Mammary epithelial cell (primary cell): ENCODE results near the gene PSEN1.

Experiments
- EZH2 ChIP-seq: IDR thresholded peaks from 2 replicates; pipeline ENCODE4 v1.6.1; 2012; ENCODE audit warnings: low read length, inconsistent platforms, borderline replicate concordance
- TF ChIP-seq, protein P1 (sequence below), 2 donors: IDR thresholded peaks in 1 of 2; conservative IDR thresholded peaks in 1 of 2; 2 replicates each; pipeline ENCODE4 v1.5.1; 2011 to 2012; ENCODE audit warnings: inconsistent platforms in 2 of 2, low read length in 2 of 2, mild to moderate bottlenecking in 2 of 2, control low read depth in 1 of 2, low read depth in 1 of 2; ENCODE audit not compliant: insufficient read depth in 1 of 2; ENCODE audit errors: extremely low read depth in 1 of 2

DNA sequence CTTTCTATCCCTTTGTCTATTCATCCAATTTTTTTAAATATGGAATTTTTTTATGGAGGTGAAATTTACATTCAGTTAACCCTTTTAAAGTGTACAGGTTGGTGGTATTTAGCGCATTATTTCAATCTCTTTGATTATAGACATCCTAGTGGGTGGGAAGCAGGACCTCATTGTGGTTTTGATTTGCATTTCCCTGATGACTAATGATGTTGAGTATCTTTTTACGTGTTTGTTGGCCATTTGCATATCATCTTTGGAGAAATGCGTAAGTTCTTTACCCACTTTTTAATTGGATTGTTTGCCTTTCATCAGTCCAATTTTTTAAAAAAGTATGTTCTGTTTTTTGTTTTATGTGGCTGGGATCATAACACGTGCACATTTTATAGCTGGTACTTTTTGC is 121.8 kb downstream of the PSEN1 start:
- TF ChIP-seq, protein P1, sequence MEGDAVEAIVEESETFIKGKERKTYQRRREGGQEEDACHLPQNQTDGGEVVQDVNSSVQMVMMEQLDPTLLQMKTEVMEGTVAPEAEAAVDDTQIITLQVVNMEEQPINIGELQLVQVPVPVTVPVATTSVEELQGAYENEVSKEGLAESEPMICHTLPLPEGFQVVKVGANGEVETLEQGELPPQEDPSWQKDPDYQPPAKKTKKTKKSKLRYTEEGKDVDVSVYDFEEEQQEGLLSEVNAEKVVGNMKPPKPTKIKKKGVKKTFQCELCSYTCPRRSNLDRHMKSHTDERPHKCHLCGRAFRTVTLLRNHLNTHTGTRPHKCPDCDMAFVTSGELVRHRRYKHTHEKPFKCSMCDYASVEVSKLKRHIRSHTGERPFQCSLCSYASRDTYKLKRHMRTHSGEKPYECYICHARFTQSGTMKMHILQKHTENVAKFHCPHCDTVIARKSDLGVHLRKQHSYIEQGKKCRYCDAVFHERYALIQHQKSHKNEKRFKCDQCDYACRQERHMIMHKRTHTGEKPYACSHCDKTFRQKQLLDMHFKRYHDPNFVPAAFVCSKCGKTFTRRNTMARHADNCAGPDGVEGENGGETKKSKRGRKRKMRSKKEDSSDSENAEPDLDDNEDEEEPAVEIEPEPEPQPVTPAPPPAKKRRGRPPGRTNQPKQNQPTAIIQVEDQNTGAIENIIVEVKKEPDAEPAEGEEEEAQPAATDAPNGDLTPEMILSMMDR (conservative IDR thresholded peaks at IDR 0.05 in 1 of 2, IDR thresholded peaks at IDR 0.05 in 1 of 2; ENCODE audit: extremely low read depth in 1 of 2, insufficient read depth in 1 of 2, low read depth in 1 of 2, low read length in 2 of 2), result no peak
- TF ChIP-seq EZH2, result no peak
